NCI-H146 (cell line): ENCODE data around the gene KIFC1.
A peak's percentile ranks its signal among the peaks of the same experiment; 100 is the strongest.
"Not testable (repeated sequence)": the region's sequence is repeated elsewhere in the genome, so short reads cannot be mapped to it uniquely, and the experiment has no call there.

ENCODE experiments used
- DNase-seq: peaks from one replicate; lab custom pipeline; 2025; lab: John Stamatoyannopoulos, UW

KIFC1 gene

GRCh38 chr6:33391278-33391921, at the start of gene KIFC1:
KIFC1 (plus strand) TSS chr6:33391823; CDS start chr6:33391986, 163 bp downstream.
- peak; percentile 99 for DNase-seq

- not testable (repeated sequence) for DNase-seq
Measured at GRCh38 chr6:33343606-33343952, 48.0 kb upstream of the KIFC1 start.

GRCh38 chr6:33343953-33344611, 47.5 kb upstream of the KIFC1 start:
- DNase-seq, result no peak

GRCh38 chr6:33344701-33345697, 46.6 kb upstream of the KIFC1 start:
- peak; percentile 76 for DNase-seq

GRCh38 chr6:33346972-33347371, 44.7 kb upstream of the KIFC1 start:
- DNase-seq, result not testable (repeated sequence)

- DNase-seq, result no peak
Measured at GRCh38 chr6:33347816-33348215, 43.8 kb upstream of the KIFC1 start.

GRCh38 chr6:33355860-33356259, 35.8 kb upstream of the KIFC1 start:
- not testable (repeated sequence) for DNase-seq

- DNase-seq, result no peak
Measured at GRCh38 chr6:33356295-33356694, 35.3 kb upstream of the KIFC1 start.

GRCh38 chr6:33357160-33357871, 34.3 kb upstream of the KIFC1 start:
- DNase-seq, result not testable (repeated sequence)

- no peak for DNase-seq
Measured at GRCh38 chr6:33359331-33359730, 32.3 kb upstream of the KIFC1 start.

- not testable (repeated sequence) for DNase-seq
Measured at GRCh38 chr6:33363486-33363885, 28.1 kb upstream of the KIFC1 start.

- not testable (repeated sequence) for DNase-seq
Measured at GRCh38 chr6:33364475-33365205, 27.0 kb upstream of the KIFC1 start.

- not testable (repeated sequence) for DNase-seq
Measured at GRCh38 chr6:33365206-33365971, 26.2 kb upstream of the KIFC1 start.

- DNase-seq, result no peak
Measured at GRCh38 chr6:33367009-33367714, 24.5 kb upstream of the KIFC1 start.

- DNase-seq, result not testable (repeated sequence)
Measured at GRCh38 chr6:33367715-33368025, 24.0 kb upstream of the KIFC1 start.

- DNase-seq, result not testable (repeated sequence)
Measured at GRCh38 chr6:33371901-33372300, 19.7 kb upstream of the KIFC1 start.

- no peak for DNase-seq
Measured at GRCh38 chr6:33372526-33373123, 19.0 kb upstream of the KIFC1 start.

- no peak for DNase-seq
Measured at GRCh38 chr6:33373960-33374910, 17.4 kb upstream of the KIFC1 start.
